HG02981 (cell line): ENCODE measurements around the gene PADI1.
"Not testable (repeated sequence)": the region's sequence is repeated elsewhere in the genome, so short reads cannot be mapped to it uniquely, and the experiment has no call there.

ENCODE experiments used
- ATAC-seq: cut with Tn5 transposase; IDR thresholded peaks from one replicate; pipeline ENCODE4 v1.9.1; 2021; ENCODE audit warnings: mild to moderate bottlenecking, moderate library complexity; ENCODE audit not compliant: unreplicated experiment

PADI1 gene

DNA sequence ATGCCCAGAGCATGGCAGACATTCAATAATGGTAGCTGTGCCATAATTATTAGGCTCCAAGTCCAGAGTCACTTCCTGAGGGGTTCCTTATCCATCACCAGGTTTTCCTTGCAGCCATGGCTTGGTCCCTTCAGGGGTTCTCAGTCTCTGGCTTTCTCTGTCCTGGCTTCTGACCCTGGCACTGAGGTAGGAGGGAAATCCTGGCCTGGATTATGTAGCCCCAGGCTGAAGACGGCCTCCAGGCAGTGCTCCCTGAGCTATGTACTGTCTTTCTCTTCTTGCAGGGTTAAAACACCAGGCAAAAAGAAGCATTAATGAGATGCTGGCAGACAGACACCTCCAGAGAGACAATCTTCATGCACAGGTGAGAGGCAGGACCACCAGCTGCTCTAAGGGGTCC, 34.5 kb downstream of the PADI1 start:
- no peak for ATAC-seq

GRCh38 chr1:17241011-17241779, 36.3 kb downstream of the PADI1 start:
- ATAC-seq, result not testable (repeated sequence)

- ATAC-seq, result not testable (repeated sequence)
Measured at GRCh38 chr1:17241780-17242074, 36.8 kb downstream of the PADI1 start.

DNA sequence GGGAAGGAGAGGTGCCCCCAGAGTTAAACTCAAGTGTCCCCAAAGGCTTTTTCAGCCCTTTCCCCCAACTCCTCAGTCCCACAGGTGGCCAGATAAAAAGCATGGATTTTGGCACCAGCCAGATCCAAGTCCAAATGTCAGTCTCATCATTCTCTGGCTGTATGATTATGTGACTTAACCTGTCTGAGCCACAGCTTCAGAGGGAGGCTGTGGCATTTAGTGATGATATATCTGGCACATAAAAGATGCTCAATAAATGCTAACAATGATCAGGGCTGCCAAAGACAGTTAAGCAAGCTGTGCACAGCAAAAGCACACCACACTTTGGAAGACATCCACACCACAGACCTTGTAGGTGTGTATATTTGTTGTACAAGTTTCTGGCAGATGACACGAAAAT, 38.3 kb downstream of the PADI1 start:
- no peak for ATAC-seq

DNA sequence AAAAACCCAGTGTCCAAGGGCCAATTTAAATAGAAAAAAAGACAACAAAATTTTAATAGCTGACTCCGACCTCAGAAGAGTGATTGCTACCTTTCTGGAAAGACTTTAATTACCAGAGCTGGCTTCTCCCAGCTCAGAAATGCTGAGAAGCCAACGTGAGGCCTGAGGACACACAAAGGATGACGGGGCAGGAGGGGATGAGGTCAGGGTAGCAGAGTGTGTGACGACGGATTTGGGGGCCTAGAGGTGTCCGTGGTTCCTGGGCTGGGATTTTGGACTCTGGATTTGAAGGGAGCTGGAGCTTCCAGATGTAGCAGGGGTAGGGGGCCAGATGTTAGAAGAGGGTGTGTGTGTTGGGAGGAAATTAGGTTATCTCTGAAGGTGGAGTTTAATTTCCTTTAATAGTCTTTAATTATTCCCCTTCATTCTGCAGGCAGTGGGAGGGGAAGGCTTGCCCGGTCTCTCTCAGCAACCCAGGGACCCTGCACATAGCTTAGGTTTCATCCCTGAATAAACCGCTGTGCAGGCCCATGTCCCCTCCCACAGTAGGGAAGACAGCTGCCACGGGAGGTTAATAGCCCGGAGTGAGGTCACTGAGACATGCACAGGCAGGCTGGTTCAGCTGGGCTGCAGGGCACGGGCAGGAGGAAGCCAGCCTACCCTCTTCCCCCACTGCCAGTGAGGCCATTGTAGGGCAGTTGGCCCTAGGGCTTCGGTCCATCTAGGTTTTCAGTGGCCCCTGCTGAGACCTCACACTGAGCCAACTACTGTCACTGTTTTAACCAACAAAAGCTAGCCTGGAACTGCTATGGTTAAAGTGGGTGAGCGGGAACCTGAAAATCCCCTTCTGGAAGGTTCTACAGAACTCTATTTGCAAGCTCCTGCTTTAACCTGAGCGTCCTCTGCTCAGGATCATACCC, 40.2 kb downstream of the PADI1 start:
- ATAC-seq, result no peak

GRCh38 chr1:17245816-17246325, 40.9 kb downstream of the PADI1 start:
- no peak for ATAC-seq

GRCh38 chr1:17246971-17247370, 42.0 kb downstream of the PADI1 start:
- ATAC-seq, result no peak

- no peak for ATAC-seq
Measured at GRCh38 chr1:17248781-17249180, 43.9 kb downstream of the PADI1 start, which contains the start of gene PADI3. PADI3 (plus strand) TSS chr1:17249098; CDS start chr1:17249138, 40 bp downstream.

DNA sequence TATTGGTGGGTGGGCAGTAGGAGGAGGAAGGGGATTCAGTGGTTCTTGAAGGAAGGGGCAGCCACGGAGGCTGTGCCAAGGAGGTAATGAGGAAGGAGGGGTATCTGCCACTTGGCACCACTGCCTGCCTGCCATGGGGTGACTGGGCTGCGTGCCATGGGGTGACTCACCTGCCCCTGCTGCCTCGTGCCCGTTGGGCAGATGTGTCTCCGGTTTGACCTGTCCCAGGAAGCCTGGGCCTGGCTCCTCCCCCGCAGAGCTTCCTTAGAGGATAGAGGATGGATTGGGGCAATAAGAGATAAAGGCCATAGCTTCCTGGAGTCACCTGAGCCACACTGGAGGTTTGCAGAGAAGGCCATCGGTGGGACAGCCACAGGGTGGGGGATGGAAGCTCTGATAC, 45.7 kb downstream of the PADI1 start:
- no peak for ATAC-seq

DNA sequence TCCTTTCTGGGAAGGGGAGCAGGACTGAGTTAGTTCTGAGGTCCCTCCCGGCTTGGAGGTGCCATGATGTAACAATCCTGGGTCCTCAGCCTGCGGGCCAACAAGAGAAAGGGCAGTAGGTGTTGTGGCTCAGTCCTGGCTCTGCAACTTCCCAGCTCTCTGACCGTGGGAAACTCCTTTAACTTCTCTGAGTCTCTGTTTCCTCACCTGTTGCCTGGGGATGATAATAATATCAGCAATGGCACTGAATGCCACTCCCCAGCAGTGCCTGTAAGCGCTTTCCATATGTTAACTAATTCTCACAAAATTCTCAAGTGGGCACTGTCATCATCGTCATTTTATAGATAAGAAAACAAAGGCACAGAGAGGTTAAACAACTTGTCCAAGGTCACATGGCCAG, 46.3 kb downstream of the PADI1 start:
- ATAC-seq, result no peak

DNA sequence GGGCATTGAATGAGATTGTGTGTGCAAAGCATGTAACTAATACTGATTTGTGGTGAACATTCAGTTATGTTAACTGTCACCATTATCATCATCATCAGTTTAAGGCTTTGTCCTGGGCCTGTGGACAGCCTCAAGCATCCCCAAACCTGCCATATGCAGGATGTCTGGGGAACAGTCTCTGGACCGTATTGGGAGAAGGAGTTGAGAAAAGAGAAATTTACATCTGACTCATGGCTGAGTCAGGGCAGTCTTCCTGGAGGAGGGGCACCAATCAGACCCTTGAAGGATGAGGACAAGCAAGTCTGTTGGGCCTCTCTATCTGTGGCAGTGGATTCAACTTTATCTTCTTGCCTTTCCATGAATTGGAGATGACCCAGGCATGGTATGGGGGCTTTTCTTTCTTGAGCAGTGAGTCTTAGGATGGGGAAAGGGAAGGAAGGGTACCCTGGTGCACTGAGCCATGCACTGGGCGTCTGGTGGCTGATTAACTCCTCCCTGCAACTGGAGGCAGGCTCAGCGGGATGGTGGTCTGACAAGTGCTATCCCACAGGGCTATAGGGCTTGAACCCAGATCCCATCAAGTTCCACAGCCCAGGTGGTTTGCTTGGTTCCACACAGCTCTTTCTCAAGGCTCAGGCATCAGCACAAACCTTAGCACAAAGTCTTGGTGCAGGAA, 46.9 kb downstream of the PADI1 start:
- no peak for ATAC-seq

GRCh38 chr1:17255336-17255735, 50.4 kb downstream of the PADI1 start:
- ATAC-seq, result no peak

DNA sequence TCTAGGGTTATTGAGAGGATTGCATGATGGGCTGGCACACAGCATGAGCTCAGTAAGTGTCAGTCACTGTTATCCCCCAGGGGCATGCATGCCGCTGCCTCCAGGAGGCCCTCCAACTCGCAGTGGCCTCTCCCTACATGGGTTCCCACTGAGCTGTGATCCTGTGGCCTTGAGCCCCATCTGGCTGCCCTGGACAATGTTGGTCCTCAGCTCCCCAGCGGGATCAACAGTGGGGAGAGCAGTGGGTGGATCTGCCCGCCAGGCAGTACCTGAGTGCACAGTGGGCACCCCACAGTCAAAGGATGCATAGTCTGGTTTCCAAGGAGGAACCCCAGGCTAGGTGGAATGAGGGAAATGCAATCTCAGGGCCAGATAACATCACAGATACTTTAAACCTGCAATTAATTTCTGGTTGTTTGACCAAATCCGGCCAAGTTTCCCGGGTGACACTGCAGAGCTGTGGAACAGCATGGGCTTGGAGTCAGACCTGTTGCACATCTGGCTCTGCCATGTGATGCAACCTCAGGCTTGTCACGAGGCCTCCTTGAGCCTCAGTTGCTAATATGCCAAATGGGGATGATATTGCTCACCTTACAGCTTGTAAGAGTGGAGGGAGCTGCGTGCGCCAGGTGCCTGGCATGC, 53.3 kb downstream of the PADI1 start:
- ATAC-seq, result no peak

DNA sequence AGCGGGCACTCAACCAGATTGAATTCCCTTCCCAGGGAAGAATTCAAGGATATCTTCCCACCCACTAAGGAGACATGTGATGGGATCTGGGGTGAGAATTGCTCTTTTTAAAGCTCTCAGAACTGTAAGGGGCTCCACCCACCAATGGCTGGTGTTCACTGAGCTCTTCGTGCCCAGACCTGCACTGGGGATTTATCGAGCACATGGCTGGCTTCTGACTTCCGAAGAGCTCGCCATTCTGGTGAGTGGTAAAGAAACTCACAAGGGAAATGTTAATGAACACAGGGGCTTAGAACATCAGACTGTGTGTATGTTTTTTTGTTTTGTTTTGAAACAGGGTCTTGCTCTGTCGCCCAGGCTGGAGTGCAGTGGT, 53.8 kb downstream of the PADI1 start:
- ATAC-seq, result no peak

DNA sequence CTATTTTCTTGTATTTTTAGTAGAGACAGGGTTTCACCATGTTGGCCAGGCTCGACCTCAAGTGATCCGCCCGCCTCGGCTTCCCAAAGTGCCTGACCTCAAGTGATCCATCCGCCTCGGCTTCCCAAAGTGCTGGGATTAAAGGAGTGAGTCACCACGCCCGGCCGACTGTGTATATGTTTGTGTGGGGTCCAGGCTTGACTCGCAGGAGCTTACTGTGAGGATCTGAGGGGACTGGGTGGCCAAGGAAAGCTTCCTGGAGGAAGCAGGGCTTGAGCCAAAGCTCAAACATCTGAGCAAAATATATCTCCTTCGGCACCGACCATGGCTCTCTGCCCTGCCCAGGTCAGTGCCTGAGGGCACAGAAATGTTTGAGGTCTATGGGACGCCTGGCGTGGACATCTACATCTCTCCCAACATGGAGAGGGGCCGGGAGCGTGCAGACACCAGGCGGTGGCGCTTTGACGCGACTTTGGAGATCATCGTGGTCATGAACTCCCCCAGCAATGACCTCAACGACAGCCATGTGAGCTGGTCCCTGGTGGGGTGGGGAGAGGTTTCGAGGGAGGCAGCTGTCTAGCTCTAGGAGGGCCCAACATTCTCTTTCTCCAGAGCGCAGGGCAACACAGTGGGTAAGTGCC, 54.4 kb downstream of the PADI1 start:
- ATAC-seq, result no peak

DNA sequence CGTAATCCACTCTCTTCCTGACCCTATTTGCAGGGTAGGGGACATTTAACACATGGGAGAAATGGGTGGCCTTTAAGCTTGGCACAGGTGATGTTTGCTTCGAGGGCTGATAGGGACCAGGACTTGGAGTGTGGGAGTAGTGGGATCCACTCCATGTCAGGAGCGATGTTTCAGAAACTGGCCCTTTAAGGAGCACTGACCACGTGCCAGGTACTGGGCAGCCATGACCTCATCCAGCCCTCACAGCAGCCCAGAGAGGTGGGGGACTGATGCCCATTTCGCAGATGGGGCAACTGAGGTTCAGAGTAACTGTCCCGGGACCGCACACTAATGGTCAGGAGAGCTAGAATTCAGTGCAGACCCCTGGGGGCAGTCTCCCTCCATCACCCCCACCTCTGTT, 55.3 kb downstream of the PADI1 start:
- ATAC-seq, result no peak

DNA sequence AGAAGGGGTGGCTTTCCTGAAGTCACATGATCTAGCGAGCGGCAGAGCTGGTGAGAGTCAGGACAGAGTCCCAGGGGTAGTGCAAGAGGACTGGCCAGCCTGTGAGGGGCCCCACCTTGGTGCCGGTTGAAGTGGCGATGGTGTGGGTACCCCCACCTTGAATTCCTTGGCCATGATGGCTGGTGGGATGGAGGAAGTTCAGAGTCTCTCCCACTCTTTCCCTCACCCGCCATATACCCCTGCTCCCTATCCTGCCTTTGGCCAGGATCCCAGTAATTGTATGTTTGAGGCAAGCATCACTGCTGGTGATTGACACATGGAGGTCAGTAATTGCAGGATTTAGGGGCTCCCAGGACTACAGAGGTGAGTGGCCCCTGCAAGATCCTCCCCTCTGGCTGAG, 55.8 kb downstream of the PADI1 start:
- ATAC-seq, result no peak

GRCh38 chr1:17263936-17264335, 59.0 kb downstream of the PADI1 start:
- ATAC-seq, result no peak

DNA sequence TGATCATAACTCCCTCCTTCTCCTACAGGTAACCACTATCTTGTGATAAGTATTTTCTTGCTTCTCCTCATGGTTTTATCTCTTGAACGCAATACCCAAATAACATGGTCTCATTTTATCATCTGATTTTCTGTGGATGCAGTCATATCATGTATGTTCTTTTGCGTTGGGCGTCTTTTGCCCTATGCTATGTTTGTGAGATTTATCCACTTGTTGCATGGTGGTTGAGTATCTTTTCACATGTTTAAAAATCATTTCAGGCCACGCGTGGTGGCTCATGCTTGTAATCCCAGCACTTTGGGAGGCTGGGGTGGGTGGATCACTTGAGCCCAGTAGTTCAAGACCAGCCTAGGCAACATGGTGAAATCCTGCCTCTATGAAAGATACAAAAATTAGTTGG, 59.5 kb downstream of the PADI1 start:
- no peak for ATAC-seq

DNA sequence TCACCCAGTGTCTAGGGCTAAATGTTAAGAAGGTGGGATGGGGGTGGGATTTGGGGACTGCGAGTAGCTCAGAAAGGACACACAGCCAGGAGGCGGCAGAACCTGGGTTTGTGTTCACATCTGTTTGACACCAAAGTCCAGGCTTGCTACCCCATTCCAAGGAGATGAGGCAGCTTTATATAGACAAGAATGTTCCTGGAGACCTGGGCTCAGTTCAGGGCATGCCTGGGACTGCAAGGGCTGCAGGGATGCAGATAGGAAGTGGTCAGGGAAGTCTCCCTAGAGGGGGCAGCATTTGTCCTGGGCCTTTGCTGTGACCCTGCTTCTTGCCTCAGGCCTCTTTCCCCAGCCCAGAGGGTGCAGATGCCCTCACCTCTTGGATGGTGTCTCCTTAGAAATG, 60.2 kb downstream of the PADI1 start:
- no peak for ATAC-seq

DNA sequence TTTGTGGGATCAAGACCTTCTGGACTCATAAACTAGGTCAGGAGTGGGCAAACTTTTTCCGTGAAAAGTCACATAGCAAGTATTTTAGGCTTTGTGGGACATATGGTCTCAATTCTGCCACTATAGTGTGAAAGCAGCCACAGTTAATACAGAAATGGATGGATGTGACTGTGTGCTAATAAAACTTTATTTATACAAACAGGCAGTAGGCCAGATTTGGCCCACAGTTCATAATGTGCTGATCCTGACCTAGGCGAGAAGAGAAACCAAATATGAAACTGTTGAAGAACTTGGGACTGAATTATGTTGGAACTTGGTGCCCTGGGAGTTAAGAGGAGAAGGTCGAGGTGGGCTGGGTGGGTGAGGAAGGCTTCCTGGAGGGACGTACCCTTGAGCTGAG, 61.0 kb downstream of the PADI1 start:
- ATAC-seq, result no peak
